Activated CD8-positive, alpha-beta memory T cell treated with anti-CD3 and anti-CD28 coated beads, Interleukin-2, amount 50 U/mL, for 4 hours (primary cell): ENCODE measurements around the gene PTTG2.
"Not testable (repeated sequence)": the region's sequence is repeated elsewhere in the genome, so short reads cannot be mapped to it uniquely, and the experiment has no call there.

Source experiments
- DNase-seq: peaks from one replicate; pipeline ENCODE4 v3.0.0-alpha.2; 2020

Gene PTTG2

GRCh38 chr4:37958932-37959331, 1.3 kb upstream of the PTTG2 start:
- no peak for DNase-seq

- no peak for DNase-seq
These were observed 667 bp downstream of the PTTG2 start for GRCh38 chr4:37960679-37961450.

- no peak for DNase-seq
These were observed 4.7 kb downstream of the PTTG2 start for GRCh38 chr4:37964734-37965457.

GRCh38 chr4:37966044-37966443, 5.8 kb downstream of the PTTG2 start:
- no peak for DNase-seq

DNA sequence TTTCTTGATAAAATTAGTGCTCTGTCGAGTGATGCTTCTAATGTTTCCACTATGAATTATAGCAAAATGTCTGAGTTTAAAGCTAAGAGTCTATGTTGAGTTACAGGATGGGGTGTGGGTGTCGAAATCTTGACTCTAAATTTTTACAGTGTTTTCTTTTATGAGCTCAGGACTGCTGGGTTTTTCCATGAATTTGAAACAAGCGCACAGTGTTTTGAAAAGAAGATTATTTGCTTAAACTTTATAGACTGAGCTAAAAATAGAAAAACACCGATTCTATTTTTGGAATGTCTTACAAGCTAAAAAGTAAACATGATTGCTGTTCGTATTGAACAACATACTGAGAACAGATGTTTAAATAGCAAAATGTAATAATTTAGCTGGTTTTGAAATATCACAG, 7.5 kb downstream of the PTTG2 start:
- DNase-seq = no peak

GRCh38 chr4:37968747-37969146, 8.5 kb downstream of the PTTG2 start:
- DNase-seq = no peak

DNA sequence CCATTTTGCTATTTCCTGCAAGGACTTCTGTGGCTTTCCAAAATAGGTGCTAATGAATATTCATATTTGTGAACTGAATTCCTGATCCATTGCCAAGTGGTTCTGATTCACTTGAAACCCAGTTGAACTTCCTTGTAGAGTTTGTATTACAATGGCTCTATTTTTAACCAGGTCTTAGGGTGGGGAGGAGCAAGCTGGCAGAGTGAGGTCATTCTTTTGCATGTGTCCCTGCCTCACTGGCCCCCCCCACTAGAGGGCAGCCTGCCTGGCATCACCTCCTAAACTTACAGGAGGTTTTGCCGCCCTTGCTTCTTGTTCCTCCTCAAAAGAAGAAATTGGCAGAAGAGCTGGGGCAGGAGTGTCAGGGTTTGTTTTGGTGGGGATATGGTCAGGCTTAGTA, 10.5 kb downstream of the PTTG2 start:
- peak; percentile 48 for DNase-seq

GRCh38 chr4:37971202-37971601, 11.0 kb downstream of the PTTG2 start:
- DNase-seq = no peak

DNA sequence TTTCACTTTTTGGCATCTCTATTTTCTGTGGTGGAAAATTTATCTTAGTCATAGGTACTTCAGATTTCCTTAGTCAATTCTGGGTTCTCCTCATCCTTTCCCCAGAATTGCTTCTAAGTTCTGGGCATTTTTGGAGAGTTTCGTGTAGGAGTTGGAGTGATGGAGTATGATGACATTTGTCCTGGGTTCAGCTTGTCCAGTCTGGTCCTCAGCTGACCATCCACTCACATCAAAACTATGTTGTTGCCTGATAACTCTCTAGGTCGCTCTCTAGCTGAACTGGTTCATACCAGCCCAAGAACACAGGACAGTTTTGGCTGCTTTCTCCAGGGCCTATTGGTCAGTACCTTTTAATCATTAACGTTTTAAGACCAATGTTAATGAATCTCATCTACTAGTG, 13.2 kb downstream of the PTTG2 start:
- no peak for DNase-seq

- not testable (repeated sequence) for DNase-seq
These were observed 15.2 kb downstream of the PTTG2 start for GRCh38 chr4:37975321-37975822.

DNA sequence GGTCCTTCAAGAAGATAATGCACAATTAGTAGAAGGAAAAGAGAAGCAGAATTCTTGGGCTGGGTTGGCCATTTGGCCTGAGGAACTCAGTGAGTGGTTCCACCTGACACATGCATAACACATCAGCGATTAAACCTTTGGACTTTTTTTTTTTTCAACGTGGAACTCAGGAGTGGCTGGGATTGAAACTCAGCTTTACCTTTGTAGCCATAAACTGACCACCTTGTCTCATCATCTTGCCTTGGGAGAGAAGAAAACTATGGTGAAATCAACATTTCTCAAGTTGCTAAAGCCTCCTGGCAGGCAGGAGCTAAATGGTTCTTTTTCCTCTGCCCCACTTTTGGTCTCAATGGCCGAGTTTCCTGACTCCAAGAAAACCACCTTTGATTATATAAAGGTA, 16.3 kb downstream of the PTTG2 start:
- DNase-seq = no peak

DNA sequence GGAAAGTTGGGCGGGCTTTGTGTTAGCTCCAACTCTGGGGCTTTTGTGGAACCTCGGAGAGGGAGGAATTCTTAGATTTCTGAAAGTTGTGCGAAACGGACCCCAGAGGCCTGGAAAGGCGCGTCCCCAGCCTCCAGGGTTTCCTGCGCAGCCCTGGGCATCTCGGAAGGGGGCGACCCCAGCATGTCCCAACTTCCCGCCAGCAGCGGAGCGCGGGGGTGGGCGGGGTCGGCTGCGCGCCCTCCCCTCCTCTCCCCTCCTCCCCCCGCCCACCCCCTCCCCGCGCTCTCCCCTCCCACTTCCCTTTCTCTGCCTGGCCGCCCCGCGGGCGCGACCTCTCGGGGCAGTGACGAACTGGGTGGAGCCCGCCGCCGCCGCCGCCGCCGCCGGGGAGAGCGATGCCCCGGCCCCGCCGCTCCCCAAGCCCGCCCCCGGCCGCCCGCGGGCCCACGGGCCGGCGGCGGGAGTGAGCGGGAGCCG, 16.8 kb downstream of the PTTG2 start:
- DNase-seq = peak; percentile 74

GRCh38 chr4:37977471-37978247, 17.5 kb downstream of the PTTG2 start:
- DNase-seq = peak; percentile 77

DNA sequence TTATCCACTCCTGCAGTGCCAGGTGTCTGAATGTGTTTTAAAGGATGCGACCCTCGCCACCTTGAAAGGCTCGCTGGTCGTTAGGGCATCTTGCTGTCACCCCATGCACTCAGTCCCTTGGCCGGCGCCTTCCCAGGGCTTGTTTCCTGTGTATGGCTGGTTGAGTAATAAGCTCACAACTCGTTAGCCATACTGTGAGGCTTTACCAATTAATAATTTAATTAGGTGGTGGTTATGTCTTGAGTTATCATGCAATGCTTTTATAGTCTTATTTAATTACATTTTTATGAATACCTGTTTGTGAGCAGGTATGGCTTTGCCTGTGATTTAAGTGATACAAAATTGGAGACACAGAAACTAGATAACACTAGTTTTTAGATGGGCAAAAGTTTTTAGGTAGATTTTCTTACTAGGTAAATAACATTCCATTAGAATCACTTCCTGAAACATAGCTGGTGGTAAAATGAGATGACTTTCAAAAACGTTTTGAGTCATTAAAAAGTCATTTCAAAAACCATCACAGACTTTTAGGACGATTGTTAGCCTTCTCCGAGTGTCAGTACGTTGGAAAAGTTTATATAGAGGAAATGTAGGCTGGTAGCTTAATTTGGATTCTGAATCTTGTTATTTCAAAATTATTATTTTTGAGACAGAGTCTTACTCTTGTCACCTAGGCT, 18.2 kb downstream of the PTTG2 start:
- no peak for DNase-seq

GRCh38 chr4:37980246-37980645, 20.0 kb downstream of the PTTG2 start:
- no peak for DNase-seq

- no peak for DNase-seq
These were observed 21.2 kb downstream of the PTTG2 start for GRCh38 chr4:37981425-37981824.

GRCh38 chr4:37981844-37982720, 21.9 kb downstream of the PTTG2 start:
- DNase-seq = no peak

GRCh38 chr4:37982736-37983135, 22.5 kb downstream of the PTTG2 start:
- DNase-seq = no peak

DNA sequence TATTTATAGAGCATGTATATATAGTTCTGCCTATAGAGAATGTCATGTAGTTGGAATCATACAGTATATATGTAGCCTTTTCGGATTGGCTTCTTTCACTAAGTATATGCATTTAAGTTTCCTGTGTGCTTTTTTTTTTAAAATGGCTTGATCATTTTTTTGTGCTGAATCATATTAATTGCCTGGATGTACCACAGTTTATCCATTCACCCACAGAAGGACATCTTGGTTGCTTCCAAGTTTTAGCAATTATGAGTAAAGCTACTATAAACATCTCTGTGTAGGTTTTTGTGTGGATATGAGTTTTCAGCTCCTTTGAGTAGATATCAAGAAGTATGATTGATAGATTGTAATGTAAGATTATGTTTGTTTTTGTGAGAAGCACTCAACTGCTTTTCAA, 23.8 kb downstream of the PTTG2 start:
- DNase-seq = no peak

DNA sequence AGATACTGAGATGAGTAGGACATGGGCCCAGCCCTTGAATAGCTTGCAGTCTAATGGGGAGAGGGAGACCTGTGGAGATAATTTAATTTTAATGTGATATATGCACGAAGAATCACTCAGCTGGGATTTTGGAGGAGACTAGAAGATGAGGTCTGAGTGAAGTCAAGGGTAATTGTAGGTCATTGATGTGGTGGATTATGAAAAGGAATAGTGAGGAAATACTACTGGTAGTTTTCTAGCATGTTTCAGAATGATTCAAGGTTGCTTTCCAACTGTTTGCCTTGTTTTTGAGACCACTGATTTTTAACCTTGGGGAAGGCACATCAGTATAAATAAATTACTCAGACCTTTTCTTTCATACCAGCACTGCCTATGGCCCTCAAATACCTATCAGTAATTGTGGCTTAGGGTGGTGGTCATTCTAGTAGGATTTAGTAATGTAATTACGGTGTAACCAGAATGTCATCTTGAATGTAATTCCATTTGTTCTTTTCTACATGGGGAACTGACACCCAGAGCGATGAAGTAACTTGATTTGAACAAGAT, 25.6 kb downstream of the PTTG2 start:
- no peak for DNase-seq

- no peak for DNase-seq
These were observed 28.5 kb downstream of the PTTG2 start for GRCh38 chr4:37988670-37989069.
